AG09309 (cell line): ENCODE measurements around the gene DUSP22.

Source experiments
- DNase-seq: peaks from one replicate; pipeline ENCODE4 v3.0.0-alpha.2; 2010; ENCODE audit warnings: low read depth
- H3K4me3 ChIP-seq: 2 replicates; pipeline ENCODE4 v1.5.1; 2011; ENCODE audit warnings: mild to moderate bottlenecking, low read depth, low read length, moderate library complexity; ENCODE audit not compliant: control insufficient read depth
- CTCF ChIP-seq: IDR thresholded peaks from 2 replicates; pipeline ENCODE4 v1.5.1; 2011; ENCODE audit warnings: mild to moderate bottlenecking, low read depth, low read length, inconsistent platforms; ENCODE audit not compliant: insufficient read depth, control insufficient read depth; ENCODE audit errors: missing control alignments

DUSP22 gene

GRCh38 chr6:357261-357790, 65.0 kb downstream of the DUSP22 start:
- TF ChIP-seq CTCF, result no peak
- DNase-seq, result no peak
- H3K4me3 ChIP-seq, result no peak overlapping the region

GRCh38 chr6:357791-358341, 65.6 kb downstream of the DUSP22 start:
- DNase-seq, result no peak
- no peak overlapping the region for H3K4me3 ChIP-seq
- no peak for TF ChIP-seq CTCF

GRCh38 chr6:358432-358831, 66.1 kb downstream of the DUSP22 start:
- DNase-seq, result no peak
- no peak overlapping the region for H3K4me3 ChIP-seq
- no peak for TF ChIP-seq CTCF

GRCh38 chr6:358847-359246, 66.6 kb downstream of the DUSP22 start:
- TF ChIP-seq CTCF, result no peak
- no peak overlapping the region for H3K4me3 ChIP-seq
- no peak for DNase-seq

GRCh38 chr6:359261-360035, 67.2 kb downstream of the DUSP22 start:
- no peak for DNase-seq
- TF ChIP-seq CTCF, result no peak
- H3K4me3 ChIP-seq, result no peak overlapping the region

- no peak for TF ChIP-seq CTCF
- H3K4me3 ChIP-seq, result no peak overlapping the region
- no peak for DNase-seq
Observed at GRCh38 chr6:360349-360748, 68.1 kb downstream of the DUSP22 start.
